ENCODE measurements around the gene EPHA3. TPM values are rescaled to one million over a fixed set of nuclear protein-coding genes. Genes with fewer than 3 reads are reported as not detected.

The EPHA3 gene
- total RNA-seq, 2 donors from 2014 or later = 0.15 to 0.18 TPM

DNA sequence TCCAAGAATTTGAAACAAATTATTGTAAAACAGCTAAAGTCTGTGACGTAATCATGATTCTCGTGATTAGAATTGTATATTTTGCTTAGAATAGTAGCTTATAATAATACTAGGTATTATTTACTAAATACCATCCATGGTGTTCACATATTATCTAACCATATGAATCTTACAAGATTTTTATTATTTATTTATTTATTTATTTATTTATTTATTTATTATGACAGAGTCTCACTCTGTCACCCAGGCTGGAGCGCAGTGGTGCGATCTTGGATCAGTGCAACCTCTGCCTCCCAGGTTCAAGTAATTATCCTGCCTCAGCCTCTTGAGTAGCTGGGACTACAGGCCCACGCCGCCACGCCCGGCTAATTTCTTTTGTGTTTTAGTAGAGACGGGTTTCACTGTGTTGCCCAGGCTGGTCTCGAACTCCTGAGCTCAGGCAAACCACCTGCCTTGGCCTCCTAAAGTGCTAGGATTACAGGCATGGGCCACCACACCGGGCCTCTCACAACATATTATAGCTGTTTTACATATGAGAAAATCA is 173.5 kb downstream of the EPHA3 start:
- Histone ChIP-seq H3K4me1 (ENCODE audit: control insufficient read depth, insufficient read depth, low read length) (no peaks in the 10 kb centered on the region), H3K36me3 (ENCODE audit: control insufficient read depth, insufficient read depth, low read length) (no peaks in the 10 kb centered on the region), H3K9ac (ENCODE audit: extremely low read depth, low read length, poor library complexity, severe bottlenecking) (no peak overlapping the region), H3K27ac (ENCODE audit: low read depth, low read length) (no peak overlapping the region), H3K4me3 (ENCODE audit: low read length) (no peak overlapping the region), H3K9me3 (ENCODE audit: control insufficient read depth, low read length) (no peaks in the 10 kb centered on the region), H3K27me3 (ENCODE audit: control insufficient read depth, insufficient read depth, low read length, poor library complexity, severe bottlenecking) (no peaks in the 10 kb centered on the region)
- TF ChIP-seq, protein P1, sequence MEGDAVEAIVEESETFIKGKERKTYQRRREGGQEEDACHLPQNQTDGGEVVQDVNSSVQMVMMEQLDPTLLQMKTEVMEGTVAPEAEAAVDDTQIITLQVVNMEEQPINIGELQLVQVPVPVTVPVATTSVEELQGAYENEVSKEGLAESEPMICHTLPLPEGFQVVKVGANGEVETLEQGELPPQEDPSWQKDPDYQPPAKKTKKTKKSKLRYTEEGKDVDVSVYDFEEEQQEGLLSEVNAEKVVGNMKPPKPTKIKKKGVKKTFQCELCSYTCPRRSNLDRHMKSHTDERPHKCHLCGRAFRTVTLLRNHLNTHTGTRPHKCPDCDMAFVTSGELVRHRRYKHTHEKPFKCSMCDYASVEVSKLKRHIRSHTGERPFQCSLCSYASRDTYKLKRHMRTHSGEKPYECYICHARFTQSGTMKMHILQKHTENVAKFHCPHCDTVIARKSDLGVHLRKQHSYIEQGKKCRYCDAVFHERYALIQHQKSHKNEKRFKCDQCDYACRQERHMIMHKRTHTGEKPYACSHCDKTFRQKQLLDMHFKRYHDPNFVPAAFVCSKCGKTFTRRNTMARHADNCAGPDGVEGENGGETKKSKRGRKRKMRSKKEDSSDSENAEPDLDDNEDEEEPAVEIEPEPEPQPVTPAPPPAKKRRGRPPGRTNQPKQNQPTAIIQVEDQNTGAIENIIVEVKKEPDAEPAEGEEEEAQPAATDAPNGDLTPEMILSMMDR (conservative IDR thresholded peaks at IDR 0.05) = no peak
- no peaks in the 10 kb centered on the region for H3K9me3 Mint-ChIP-seq
- no peak overlapping the region for H3K4me3 Mint-ChIP-seq
- H3K36me3 Mint-ChIP-seq (ENCODE audit: low read depth) = no peaks in the 10 kb centered on the region
- H3K4me1 Mint-ChIP-seq = peaks cover 19% of the 10 kb centered on the region
- 93% methylated on average over 11 of the region's 11 CpGs; no CpG with 5 or more reads in 1 of the 2 experiments for WGBS, 2 experiments (ENCODE audit: insufficient coverage in 1 of 2, insufficient read length in 1 of 2)
- DNase-seq = no peak
- no peak overlapping the region for H3K27ac Mint-ChIP-seq
- H3K27me3 Mint-ChIP-seq (ENCODE audit: insufficient read depth) = no peaks in the 10 kb centered on the region

DNA sequence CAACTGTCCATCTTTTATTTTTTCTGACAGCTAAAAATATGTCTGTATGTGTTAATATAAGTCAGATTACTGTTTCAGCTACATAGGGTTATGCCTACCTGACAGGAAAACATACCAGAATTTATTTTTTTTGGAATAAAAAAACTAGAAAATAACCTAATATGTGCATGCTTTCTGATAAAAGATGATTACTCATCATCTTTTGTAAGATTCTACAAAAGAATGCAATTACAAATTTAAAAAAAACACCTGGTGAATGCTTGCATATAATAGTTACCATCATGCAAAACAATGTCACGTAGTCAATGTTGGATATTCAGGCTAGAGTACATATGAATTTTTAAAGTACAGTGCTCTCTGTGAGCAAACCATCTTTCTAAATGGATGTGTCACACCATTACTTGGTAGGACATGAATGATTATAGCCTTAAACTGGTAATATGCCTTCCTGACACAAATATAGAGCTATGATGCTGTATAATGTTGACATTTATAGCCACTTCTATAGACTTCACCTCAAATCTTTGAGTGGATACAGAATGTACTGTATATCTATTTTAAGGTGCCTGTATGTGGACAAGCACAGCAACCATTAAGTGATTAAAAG is 180.6 kb downstream of the EPHA3 start:
- no peaks in the 10 kb centered on the region for H3K27me3 Mint-ChIP-seq (ENCODE audit: insufficient read depth)
- H3K27me3 ChIP-seq (ENCODE audit: control insufficient read depth, insufficient read depth, low read length, poor library complexity, severe bottlenecking) = no peaks in the 10 kb centered on the region
- H3K36me3 Mint-ChIP-seq (ENCODE audit: low read depth) = no peaks in the 10 kb centered on the region
- H3K9me3 ChIP-seq (ENCODE audit: control insufficient read depth, low read length) = no peaks in the 10 kb centered on the region
- no peak overlapping the region for H3K27ac ChIP-seq (ENCODE audit: low read depth, low read length)
- H3K4me1 ChIP-seq (ENCODE audit: control insufficient read depth, insufficient read depth, low read length) = no peaks in the 10 kb centered on the region
- H3K4me3 ChIP-seq (ENCODE audit: low read length) = no peak overlapping the region
- no peaks in the 10 kb centered on the region for H3K36me3 ChIP-seq (ENCODE audit: control insufficient read depth, insufficient read depth, low read length)
- no peak overlapping the region for H3K4me3 Mint-ChIP-seq
- WGBS, 2 experiments (ENCODE audit: insufficient coverage in 1 of 2, insufficient read length in 1 of 2) = 91% methylated on average over 1 of the region's 1 CpG; no CpG with 5 or more reads in 1 of the 2 experiments
- no peak overlapping the region for H3K9ac ChIP-seq (ENCODE audit: extremely low read depth, low read length, poor library complexity, severe bottlenecking)
- no peaks in the 10 kb centered on the region for H3K9me3 Mint-ChIP-seq
- no peaks in the 10 kb centered on the region for H3K4me1 Mint-ChIP-seq
- TF ChIP-seq, protein P1 (conservative IDR thresholded peaks at IDR 0.05) = no peak
- DNase-seq = no peak
- no peak overlapping the region for H3K27ac Mint-ChIP-seq

DNA sequence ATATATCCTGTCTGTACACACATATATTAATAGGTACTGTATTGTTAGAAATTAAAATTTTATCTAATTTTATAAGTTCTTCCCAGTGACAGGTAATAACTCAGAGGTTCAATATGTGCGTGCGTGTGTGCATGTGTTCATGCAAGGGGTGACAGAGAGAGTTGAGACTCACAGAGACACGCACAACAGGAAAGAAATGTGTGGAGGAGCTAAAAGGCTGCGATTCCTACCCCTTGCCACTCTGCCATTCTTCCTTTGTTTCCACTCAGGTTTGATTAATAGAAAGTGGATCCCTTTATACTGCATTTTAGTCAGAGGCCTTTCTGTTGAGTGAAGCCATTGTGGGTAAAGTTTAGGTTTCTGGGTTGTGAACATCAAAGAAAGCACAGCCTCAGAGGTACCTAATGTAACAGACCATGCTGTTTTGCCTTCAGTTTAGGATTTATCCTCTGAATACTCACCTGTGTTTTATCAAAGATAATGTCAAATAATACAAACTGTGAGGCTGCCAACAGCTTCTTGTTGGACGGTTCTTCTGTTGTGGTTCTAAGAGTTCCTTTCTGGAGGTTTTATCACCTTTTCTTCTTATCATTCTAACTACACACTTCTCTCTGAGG is 182.3 kb downstream of the EPHA3 start:
- Mint-ChIP-seq H3K4me3 (no peak overlapping the region), H3K27me3 (ENCODE audit: insufficient read depth) (no peaks in the 10 kb centered on the region), H3K9me3 (no peaks in the 10 kb centered on the region), H3K36me3 (ENCODE audit: low read depth) (no peaks in the 10 kb centered on the region), H3K27ac (no peak overlapping the region), H3K4me1 (no peaks in the 10 kb centered on the region)
- TF ChIP-seq, protein P1 (conservative IDR thresholded peaks at IDR 0.05) = no peak
- Histone ChIP-seq H3K27me3 (ENCODE audit: control insufficient read depth, insufficient read depth, low read length, poor library complexity, severe bottlenecking) (no peaks in the 10 kb centered on the region), H3K9ac (ENCODE audit: extremely low read depth, low read length, poor library complexity, severe bottlenecking) (no peak overlapping the region), H3K4me3 (ENCODE audit: low read length) (no peak overlapping the region), H3K4me1 (ENCODE audit: control insufficient read depth, insufficient read depth, low read length) (no peaks in the 10 kb centered on the region), H3K27ac (ENCODE audit: low read depth, low read length) (no peak overlapping the region), H3K36me3 (ENCODE audit: control insufficient read depth, insufficient read depth, low read length) (no peaks in the 10 kb centered on the region), H3K9me3 (ENCODE audit: control insufficient read depth, low read length) (no peaks in the 10 kb centered on the region)
- DNase-seq = no peak
- 94 to 100% methylated on average over 2 to 5 of the region's 5 CpGs for WGBS, 2 experiments (ENCODE audit: insufficient coverage in 1 of 2, insufficient read length in 1 of 2)
